Measurements from ENCODE around the gene PRTG. TPM values are rescaled to one million over a fixed set of nuclear protein-coding genes. Genes with fewer than 3 reads are reported as not detected.
A peak's percentile ranks its signal among the peaks of the same experiment; 100 is the strongest.

Gene PRTG
- total RNA-seq, 4 donors from 2014 or later = 40.3 to 146 (median 89.0) TPM

DNA sequence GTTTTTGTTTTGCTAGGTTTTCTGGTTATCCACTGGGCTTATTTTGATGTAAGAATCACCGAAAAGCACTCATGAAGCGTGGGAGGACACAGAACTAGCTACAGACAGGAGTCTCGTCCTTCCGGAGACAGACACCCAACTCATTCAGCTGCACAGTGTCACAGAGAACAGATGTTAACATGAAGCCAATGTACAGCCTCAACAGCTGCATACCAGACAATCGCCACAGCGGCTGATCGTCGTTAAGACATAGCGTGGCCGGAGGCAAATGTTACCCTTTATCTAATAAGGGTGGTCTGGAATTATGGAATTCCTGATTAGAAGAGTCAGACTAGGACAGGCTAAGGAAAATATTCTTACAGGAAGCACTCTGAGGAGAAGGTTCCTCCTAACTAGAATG, 153.7 kb downstream of the PRTG start:
- H3K27ac ChIP-seq = no peak overlapping the region

DNA sequence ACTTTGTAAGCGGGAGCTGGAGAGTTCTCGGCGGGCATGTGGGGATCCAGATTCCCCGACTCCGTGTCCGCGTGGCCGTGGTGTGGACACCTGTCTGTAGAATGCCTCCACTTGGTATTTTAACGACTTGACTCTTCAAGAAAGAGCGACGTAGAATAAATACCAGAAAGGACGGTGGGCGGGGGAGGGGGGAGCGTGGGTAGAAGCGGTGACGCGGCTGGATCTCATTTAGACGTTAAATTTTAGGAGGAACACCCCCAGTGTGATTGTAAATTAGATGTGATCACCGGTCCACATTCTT, 154.2 kb downstream of the PRTG start:
- Histone ChIP-seq H3K4me1 (peaks cover 10 to 13% of the 10 kb centered on the region in 2 donors), H3K4me3 (replicated peaks in 1 of 3) (peak overlapping the region in 2 of 3 donors; percentile 26 to 52), H3K36me3 (no peaks in the 10 kb centered on the region), H3K27ac (peak overlapping the region; percentile 48 to 64 (median 56)), H3K9me3 (no peaks in the 10 kb centered on the region), H3K27me3 (no peaks in the 10 kb centered on the region)
- intact Hi-C loops (cut with DNase I) = no loop called here
- WGBS, 2 donors = 6 to 11% methylated on average over 19 of the region's 19 CpGs
- DNase-seq = peak; percentile 33 to 37
- TF ChIP-seq, protein P1, sequence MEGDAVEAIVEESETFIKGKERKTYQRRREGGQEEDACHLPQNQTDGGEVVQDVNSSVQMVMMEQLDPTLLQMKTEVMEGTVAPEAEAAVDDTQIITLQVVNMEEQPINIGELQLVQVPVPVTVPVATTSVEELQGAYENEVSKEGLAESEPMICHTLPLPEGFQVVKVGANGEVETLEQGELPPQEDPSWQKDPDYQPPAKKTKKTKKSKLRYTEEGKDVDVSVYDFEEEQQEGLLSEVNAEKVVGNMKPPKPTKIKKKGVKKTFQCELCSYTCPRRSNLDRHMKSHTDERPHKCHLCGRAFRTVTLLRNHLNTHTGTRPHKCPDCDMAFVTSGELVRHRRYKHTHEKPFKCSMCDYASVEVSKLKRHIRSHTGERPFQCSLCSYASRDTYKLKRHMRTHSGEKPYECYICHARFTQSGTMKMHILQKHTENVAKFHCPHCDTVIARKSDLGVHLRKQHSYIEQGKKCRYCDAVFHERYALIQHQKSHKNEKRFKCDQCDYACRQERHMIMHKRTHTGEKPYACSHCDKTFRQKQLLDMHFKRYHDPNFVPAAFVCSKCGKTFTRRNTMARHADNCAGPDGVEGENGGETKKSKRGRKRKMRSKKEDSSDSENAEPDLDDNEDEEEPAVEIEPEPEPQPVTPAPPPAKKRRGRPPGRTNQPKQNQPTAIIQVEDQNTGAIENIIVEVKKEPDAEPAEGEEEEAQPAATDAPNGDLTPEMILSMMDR (IDR thresholded peaks at IDR 0.05) = no peak
- no peak for TF ChIP-seq POLR2A (IDR thresholded peaks at IDR 0.05)

More for the DNA sequence above, 153.7 kb downstream of the PRTG start:
- H3K36me3 ChIP-seq = no peaks in the 10 kb centered on the region
- DNase-seq = no peak
- WGBS, 2 donors = 96 to 97% methylated on average over 10 of the region's 10 CpGs
- intact Hi-C loops (cut with DNase I) = no loop called here
- peaks cover 10 to 13% of the 10 kb centered on the region in 2 donors for H3K4me1 ChIP-seq
- TF ChIP-seq, protein P1 (IDR thresholded peaks at IDR 0.05) = no peak
- TF ChIP-seq POLR2A (IDR thresholded peaks at IDR 0.05) = no peak
- H3K27me3 ChIP-seq = no peaks in the 10 kb centered on the region
- H3K9me3 ChIP-seq = no peaks in the 10 kb centered on the region
- no peak overlapping the region for H3K4me3 ChIP-seq (replicated peaks in 1 of 3)

DNA sequence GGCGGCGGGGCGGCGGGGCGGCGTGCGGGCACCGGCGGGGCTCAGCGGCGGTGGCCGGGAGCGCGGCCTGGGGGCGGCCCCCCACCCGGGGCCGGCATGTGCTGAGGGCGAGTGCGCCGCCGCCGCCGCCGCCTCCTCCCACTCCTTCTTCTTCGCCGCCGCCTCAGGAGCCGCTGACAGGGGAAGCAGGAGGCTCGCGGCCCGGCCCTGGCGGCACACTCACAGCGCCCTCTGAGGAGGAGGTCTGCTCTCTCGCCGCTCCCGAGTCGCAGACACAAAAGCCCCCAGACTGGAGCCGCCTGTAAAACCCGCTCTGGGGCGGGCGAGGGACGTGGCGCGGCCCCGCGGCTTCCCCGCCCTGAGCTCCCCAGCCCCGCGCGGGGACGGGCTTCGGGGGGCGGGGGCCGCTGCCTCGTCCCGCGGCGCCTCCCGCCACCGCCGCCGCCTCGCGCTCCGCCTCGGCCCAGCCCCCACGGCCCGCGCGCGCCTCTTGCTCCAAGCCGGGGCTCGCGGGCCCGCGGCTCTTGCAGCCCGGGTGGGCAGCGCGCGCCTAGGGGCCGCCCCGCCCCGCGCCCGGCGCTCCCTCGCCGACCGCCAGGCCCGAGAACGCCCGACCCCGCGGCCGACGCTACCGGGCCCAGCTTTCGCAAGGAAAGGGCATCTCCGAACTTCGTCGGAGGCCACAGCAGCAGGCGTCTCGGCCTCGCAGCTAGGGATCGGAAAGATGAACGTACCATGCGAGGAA, 154.7 kb downstream of the PRTG start, which contains the start of gene PYGO1:
PYGO1 (minus strand) TSS at position 276 of the 745 bp plus-strand sequence. CDS start 462 bp downstream, outside the sequence.
- Histone ChIP-seq H3K4me3 (replicated peaks in 1 of 3) (peak within 1 kb of the TSS; percentile 45 to 71 (median 71)), H3K4me1 (peaks cover 10 to 13% of the 10 kb centered on the region in 2 donors), H3K36me3 (no peaks in the 10 kb centered on the region), H3K27me3 (no peaks in the 10 kb centered on the region), H3K27ac (peak within 1 kb of the TSS; percentile 64 to 88 (median 85)), H3K9me3 (no peaks in the 10 kb centered on the region)
- peak; percentile 66 to 68 for DNase-seq
- WGBS, 2 donors = 0 to 4% methylated on average over 6 to 12 of the region's 107 CpGs
- TF ChIP-seq, protein P1 (IDR thresholded peaks at IDR 0.05) = no peak
- peak in 1 of 2 donors; percentile 64 for TF ChIP-seq POLR2A (IDR thresholded peaks at IDR 0.05)
- intact Hi-C loops (cut with DNase I) = no loop called here

DNA sequence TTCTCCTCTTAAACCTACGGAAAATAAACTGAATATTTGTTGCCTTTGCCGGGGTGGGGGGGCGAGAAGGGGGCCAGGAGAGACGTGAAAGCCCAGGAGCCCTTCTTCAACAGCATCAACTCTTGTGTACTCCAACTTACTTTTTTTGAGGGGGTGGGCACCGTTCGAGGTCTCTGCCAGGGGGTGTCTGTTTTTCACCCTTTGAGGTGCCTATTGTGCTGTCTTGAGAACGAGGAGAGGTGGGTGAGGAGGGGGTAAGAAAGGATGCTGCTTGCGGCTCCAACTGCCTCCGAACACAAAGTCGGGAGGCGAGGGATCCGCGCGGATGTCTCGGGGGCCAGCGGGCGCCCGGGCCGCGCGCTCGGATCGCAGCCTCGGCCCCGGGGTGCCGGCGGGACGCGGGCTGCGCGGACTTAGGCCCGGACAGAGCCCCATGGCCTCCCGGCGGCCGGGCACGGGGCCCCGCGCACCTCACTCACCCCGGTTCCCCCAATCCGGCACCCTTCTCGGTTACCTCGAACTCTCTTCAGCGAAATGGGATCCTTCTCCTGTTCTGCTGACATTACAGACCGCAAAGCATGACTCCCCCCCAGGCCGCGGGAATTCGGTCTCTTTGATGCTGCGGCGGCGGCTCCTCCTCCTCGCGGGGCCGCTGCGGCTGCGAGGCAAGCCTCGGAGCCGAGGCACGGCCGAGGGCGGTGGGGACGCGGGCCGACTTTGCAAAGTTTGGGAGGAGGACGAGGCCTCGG, 155.5 kb downstream of the PRTG start:
- DNase-seq = peak; percentile 26 to 34
- TF ChIP-seq POLR2A (IDR thresholded peaks at IDR 0.05) = no peak
- TF ChIP-seq, protein P1 (IDR thresholded peaks at IDR 0.05) = no peak
- WGBS, 2 donors = 5 to 9% methylated on average over 20 to 44 of the region's 65 CpGs
- Histone ChIP-seq H3K4me1 (peaks cover 10 to 13% of the 10 kb centered on the region in 2 donors), H3K36me3 (no peaks in the 10 kb centered on the region), H3K27me3 (no peaks in the 10 kb centered on the region), H3K27ac (peak overlapping the region in 2 of 3 donors; percentile 85 to 88), H3K4me3 (replicated peaks in 1 of 3) (peak overlapping the region; percentile 45 to 71 (median 71)), H3K9me3 (no peaks in the 10 kb centered on the region)
- intact Hi-C loops (cut with DNase I) = no loop called here
